Pons (tissue), 1 donor: ENCODE measurements around the gene RGMA.

Source experiments
- DNase-seq: peaks from one replicate; pipeline ENCODE4 v3.0.0-alpha.2; 2016; ENCODE audit warnings: low spot score

Gene RGMA

GRCh38 chr15:93088981-93089726 is at the start of gene RGMA:
Gene RGMA, minus strand, starts transcription at chr15:93089211. Its CDS starts 279 bp downstream, at chr15:93088932.
- DNase-seq: no peak

GRCh38 chr15:93136606-93137005 is 47.6 kb upstream of the RGMA start:
- DNase-seq: no peak

GRCh38 chr15:93135997-93136397 is 47.0 kb upstream of the RGMA start:
- DNase-seq: no peak

- no peak for DNase-seq
These were observed 46.4 kb upstream of the RGMA start for GRCh38 chr15:93135459-93135858.

GRCh38 chr15:93131485-93132095 is 42.6 kb upstream of the RGMA start:
- no peak for DNase-seq

- DNase-seq: no peak
These were observed 40.9 kb upstream of the RGMA start for GRCh38 chr15:93129702-93130488.

GRCh38 chr15:93127286-93127685 is 38.3 kb upstream of the RGMA start:
- no peak for DNase-seq

- DNase-seq: no peak
These were observed 37.6 kb upstream of the RGMA start for GRCh38 chr15:93126599-93126998.

GRCh38 chr15:93126148-93126547 is 37.1 kb upstream of the RGMA start:
- no peak for DNase-seq

GRCh38 chr15:93124126-93124525 is 35.1 kb upstream of the RGMA start:
- DNase-seq: no peak

- DNase-seq: no peak
These were observed 33.2 kb upstream of the RGMA start for GRCh38 chr15:93121973-93122910.

GRCh38 chr15:93121107-93121506 is 32.1 kb upstream of the RGMA start:
- DNase-seq: no peak

GRCh38 chr15:93118904-93119303 is 29.9 kb upstream of the RGMA start:
- no peak for DNase-seq

GRCh38 chr15:93111451-93111850 is 22.4 kb upstream of the RGMA start:
- no peak for DNase-seq

- DNase-seq: no peak
These were observed 21.6 kb upstream of the RGMA start for GRCh38 chr15:93110502-93111040.

- DNase-seq: no peak
These were observed 20.5 kb upstream of the RGMA start for GRCh38 chr15:93109336-93110102.

GRCh38 chr15:93107646-93108045 is 18.6 kb upstream of the RGMA start:
- no peak for DNase-seq

GRCh38 chr15:93105485-93105884 is 16.5 kb upstream of the RGMA start:
- no peak for DNase-seq

- DNase-seq: no peak
These were observed 14.8 kb upstream of the RGMA start for GRCh38 chr15:93103823-93104222.

- DNase-seq: no peak
These were observed 13.2 kb upstream of the RGMA start for GRCh38 chr15:93102211-93102610.

- DNase-seq: no peak
These were observed 4.8 kb upstream of the RGMA start for GRCh38 chr15:93093765-93094164.
